GM19043 (cell line): ENCODE measurements around the gene ZNF334.

Source experiments
- ATAC-seq: cut with Tn5 transposase; IDR thresholded peaks from one replicate; pipeline ENCODE4 v1.9.1; 2021; ENCODE audit warnings: low read depth; ENCODE audit not compliant: unreplicated experiment

ZNF334 gene

DNA sequence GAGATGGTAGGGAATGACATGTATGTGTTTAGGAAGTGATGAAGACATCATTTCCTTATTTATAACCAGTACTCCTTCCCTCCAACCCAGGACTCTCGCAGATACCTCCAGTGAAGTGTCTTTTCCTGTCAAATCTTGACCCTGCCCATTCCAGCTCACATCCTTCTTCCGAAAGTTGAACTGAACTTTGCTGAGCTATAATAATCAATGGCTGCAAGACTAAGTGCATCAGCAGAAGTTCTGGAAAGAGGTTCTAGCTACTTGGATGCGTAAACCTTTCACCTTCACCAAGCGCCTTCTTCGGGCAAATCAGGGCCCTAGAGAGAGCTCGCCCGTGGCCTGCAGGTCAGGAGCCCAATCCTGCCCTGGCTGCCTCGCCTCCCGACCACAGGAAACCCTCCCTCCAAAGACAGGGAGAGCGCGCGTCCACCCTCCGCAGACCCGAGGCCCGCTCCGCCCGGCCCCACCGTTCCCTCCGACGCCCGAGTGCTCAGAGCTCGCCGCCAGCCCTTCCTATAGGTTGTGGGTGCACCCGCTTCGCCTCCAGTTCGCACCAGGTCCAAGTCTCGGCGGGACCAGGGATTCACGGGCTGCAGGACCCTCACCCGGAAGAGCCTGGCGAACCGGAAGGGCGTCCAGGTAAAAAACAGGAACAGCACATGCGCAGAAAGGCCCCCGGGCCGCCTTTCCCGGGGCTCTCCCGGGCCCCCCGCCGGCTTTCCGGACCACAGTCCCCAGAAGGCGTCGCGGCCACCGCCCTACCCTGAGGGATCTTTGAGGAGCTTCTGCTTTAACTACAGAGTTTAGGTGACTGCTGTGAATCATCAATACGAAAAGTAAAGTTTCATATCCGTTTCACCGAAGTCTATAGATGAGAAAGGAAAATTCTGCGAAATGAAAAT lies at the start of gene ZNF334:
ZNF334 (minus strand) TSS at position 617 of the 902 bp plus-strand sequence. CDS start 1,457 bp downstream, outside the sequence.
- ATAC-seq, result no peak

DNA sequence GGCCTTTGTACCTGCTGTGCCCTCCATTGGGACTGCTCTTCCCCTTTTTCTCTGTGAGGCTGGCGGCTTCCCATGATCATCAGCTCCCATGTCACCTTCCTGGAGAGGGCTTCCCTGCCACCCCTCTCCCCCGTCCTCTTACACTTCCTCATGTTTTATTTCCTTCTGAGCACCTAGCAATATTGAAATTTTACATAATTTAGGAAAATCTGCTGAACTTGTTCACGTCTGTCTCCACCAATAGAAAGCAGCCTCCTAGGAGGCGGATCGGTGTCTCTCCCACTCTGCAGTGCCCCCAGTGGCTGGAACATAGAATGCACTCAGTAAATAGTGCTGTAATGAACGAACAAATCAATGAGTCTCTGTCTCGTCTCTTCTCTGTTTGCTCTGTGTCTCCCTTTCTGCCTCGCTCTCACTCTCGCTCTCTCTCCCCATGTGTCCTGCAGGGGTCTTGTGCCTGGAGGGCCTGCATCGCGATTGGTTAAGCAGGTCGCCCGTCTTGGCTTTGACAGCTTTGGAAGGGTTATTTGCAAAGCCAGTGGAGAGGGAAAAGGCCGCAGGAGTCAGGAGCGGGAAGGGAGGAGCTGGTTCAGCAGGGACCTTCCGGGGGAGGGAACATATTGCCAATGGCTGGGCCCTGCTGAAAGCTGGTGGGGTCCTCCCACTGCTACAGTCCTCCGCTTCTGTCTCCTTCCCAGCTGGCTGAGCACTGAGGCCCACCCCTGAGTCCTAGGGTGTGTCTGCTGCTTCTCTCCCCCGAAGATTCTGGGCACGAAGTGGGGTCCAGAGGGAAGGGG lies 49.2 kb upstream of the ZNF334 start:
- ATAC-seq, result peak; percentile 49

DNA sequence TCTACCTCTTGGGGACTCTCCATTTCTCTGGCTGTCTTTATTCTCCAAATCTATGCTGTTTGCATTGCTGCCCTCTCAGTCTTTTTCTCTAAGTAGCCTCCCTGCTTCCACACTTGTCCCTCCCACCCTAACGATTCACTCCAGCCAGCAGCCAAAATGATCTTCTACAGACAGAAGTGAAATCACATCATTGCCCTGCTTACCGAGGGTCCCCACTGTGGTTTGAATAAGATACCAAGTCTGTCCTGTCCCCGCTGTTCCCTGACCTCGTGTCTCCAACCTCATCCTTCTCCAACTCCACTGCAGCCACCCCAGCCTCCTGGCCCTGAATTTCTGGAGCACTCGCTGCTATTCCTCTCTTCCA lies 48.6 kb upstream of the ZNF334 start:
- ATAC-seq, result no peak

DNA sequence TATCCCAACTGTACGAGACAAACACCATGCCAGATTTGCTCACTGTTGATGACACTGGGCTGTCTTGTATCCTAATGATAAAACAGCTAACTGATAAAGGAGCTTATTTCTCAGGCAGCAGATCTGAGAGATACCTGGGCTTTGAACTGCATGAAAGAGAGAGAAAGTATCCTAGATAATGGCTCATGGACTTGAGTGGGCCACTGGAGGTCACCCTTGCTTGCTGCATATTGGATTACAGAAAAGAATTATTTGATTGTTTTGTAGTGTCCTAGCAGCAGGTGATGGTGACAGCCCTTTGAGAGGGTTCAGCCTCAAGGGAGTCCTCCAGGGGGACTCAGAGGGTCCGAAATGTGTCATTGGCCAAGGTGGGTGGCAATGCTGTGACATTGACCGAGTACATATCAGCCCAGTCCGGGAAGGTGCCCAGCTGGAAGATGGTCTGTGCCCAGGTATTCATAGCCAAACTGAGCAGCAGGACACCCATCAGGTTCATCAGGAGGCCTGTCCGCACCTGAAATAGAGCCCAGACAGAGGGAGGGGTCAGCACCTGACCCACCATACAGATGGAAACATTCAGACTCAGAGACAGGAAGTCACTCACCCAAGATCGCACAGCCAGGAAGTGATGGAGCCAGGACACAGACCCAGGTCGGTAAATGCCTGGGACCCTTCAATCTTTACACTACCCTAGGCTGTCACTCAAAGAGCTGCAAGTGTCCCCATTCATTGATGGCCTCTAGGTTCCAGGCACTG lies 46.5 kb upstream of the ZNF334 start:
- ATAC-seq, result no peak

DNA sequence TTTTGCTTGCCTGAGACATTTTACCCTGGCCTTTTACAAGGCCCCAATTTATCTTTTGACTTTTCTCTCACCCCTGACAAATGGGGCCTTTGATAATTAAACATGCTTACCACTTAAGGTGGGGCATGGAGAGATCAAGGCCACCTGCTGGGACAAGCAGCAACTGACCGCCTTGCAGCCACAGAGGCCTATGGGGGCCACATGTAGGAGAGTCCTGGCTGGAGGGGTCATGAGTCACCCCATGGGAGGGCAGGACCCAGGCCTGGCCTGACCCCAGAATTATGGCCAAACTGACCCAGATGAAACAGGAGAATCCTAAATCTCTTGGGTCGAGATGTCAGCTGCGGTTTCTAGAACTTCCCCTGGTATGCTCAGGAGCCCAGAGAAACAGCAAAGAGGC lies 45.6 kb upstream of the ZNF334 start:
- no peak for ATAC-seq

- ATAC-seq, result no peak
Measured at GRCh38 chr20:46558511-46558959, 45.2 kb upstream of the ZNF334 start.

GRCh38 chr20:46557231-46557956 lies 44.0 kb upstream of the ZNF334 start:
- ATAC-seq, result no peak

GRCh38 chr20:46555370-46555956 lies 42.1 kb upstream of the ZNF334 start:
- ATAC-seq, result no peak

DNA sequence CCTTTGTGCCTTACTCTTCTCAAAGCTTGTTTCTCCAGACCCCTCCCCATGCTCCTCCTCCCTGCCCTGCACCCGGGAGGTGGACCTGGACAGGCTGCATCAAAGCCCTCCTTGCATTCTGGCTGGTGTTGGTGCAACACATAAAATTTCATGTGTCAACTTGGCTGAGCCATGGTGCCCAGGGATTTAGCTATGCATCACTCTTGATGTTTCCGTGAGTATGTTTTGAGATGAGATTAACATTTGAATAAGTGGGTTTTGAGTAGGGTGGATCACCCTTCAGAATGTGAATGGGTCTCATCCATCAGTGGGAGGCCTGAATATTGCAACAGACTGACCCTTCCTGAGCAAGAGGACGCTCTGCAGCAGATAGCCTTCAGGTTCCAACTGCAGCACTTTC lies 41.5 kb upstream of the ZNF334 start:
- no peak for ATAC-seq

DNA sequence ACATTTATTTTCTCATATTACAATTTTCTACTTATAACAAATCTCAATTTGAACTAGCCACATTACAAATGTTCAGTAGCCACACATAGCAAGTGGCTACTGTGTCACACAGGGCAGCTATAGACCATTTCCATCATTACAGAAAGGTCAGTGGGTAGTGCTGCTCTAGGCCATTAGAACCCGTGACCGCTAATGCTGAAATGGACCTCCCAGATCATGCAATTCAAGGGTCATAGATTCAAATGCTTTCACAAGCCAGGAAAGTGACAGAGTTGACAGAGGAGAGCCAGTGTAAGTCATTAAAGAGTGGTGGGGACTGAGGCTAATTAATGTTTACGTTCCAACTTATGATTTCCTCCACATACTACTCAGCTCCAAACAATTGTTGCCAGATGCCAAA lies 40.6 kb upstream of the ZNF334 start:
- ATAC-seq, result no peak

GRCh38 chr20:46552460-46553420 lies 39.4 kb upstream of the ZNF334 start:
- ATAC-seq, result peak; percentile 69

DNA sequence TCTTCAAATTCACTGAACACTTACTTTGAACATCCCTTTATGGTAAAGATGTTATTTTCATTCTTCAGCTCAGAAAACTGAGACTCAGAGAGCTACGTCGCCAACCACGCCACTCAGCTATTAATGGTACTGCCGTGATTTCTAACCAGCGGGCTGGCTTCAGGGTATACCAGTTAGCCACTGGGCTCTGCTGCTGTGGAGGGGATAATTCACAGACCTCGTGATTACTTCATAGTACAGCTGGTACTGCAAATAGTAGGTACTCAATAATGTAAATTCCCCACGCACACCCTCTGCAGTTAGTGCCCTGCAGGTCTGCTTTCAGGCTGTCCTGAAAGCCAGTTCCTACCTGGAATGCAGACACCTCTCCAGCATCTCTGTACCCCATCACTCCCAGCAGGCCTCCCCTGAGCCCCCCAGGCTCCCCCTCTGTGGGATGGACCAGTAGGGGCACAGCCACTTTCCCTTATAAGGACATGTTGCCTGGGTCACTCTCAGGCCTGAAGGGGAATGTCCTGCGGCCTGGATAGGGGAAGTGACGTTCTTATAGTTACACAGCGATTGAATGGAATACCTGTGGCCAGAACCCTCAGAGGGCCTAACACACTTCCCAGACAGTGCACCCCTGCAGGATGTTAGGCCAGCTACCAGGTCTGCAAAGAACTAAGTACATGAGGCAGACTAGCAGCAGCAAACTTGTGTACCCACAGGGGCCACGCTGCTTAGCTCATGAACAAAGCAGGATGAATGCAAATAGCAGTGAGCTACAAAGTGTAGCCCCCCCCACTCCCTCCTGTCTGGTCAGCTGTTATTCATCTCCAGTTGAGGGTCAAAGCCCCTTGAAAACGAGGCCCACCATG lies 38.4 kb upstream of the ZNF334 start:
- ATAC-seq, result no peak

DNA sequence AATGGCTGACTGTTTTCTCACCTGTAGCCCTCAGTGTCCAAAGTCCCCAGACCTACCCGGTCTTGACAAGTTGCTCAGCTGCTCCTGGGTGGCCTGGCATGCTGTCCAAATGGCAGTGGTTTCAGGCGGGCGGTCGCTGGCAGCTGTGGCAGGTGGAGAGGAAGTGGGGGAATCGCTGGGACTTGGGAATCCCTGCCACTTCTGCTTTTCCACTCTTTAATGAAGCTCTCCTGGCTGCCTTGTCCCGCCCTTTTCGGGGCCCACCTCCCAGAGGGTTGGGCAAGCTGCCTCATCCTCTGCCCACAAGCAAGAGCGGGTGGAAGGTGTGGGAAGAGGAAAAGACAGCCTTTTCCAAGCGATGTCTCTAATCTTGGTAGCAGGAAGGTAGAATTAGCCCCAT lies 37.1 kb upstream of the ZNF334 start, which contains the start of gene OCSTAMP:
OCSTAMP (minus strand) TSS at position 194 of the 400 bp plus-strand sequence; CDS start at position 100, 94 bp downstream.
- ATAC-seq, result no peak

DNA sequence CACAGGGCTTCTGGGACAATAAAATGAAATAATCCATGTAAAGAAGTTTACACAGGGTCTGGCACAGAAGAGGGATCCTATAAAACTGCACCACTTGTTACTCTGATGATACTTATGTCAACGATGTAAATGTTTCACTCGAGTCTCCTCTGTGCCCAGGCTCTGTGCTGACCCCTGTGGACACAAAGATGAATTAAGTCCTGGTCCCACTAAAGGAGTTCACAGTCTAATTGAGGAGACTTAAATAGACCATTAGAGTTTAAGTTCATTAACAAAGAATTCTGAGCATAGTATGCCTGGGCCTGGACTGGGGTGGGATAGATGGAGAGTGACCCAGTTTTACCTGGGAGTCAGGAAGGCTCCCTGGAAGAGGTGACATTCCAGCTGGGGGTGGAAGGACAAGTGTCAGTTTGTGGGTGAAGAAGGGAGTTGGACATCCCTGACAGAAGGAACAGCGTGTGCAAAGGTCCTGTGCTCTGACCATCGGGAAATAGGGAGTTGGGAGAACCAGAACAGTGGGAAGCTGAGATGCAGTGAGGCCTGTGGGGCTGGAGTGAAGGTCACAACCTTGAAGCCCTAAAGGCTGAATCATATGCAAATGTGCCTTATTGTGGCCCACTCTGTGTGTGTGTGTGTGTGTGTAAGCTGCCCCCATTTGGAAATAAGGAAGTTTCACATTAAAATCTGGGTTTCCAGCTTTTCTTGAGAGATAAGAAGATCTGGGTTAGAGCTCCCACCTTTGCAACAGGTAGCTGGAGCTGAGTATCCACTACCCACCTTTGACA lies 36.0 kb upstream of the ZNF334 start:
- ATAC-seq, result no peak

DNA sequence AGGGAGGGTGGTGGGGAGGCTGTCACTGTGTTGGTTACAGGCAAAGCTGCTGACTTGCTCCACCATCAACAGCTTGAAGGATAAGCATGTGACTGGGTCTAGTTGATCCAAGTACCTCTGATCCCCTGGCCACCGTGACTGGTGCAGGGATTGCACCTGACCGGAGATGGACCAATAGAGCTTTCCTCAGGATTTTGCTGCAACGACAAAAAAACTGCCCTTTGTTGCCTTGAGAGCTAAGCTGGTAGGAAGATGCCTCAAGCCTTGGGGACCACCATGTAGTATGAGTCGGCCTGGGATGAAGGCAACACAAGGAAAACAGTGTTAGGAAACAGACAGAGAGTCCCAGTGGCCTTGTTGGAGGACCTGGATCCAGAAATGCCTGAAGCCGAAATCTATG lies 35.3 kb upstream of the ZNF334 start:
- ATAC-seq, result no peak

DNA sequence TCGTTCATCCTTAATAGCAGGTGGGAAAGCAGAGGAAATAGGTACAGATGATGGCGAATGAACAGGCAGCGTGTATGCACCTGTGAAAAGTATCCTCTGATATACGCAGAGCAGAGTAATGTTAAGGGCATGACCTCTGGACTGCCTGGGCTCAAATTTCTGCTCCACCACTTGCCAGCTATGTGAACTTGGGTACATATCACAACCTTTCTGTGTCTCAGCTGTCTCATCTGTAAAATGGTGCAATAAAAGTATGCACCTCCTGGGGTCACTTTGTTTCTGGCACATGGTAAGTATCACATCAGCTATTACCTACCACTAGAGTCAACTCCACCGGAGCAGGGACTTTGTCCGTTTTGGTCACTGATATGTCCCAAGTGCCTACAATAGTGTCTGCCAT lies 34.6 kb upstream of the ZNF334 start:
- no peak for ATAC-seq

DNA sequence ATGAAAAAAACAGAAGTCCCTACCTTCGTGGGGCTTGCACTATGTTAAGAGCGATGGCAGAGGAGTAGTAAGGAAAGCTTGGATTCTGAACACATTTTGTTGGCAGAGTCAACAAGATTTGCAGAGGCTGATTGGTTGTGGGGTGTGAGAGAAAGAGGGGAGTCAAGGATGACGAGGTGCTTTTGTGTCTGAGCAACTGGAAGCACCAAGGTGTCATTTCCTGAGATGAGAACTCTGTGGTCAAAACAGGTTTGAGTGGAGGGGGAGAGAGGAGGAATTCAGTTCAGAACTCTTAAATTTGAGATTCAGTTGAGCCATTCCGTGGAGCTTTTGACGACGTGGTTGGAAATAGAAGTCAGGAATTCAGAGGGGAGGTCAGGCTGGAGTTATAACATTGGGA lies 33.6 kb upstream of the ZNF334 start:
- ATAC-seq, result no peak
